Esophagus squamous epithelium (tissue), 4 donors: ENCODE data around the gene CASP14.

Experiments used
- CTCF ChIP-seq, 6 experiments: fragments of 450-650 bp in 4 of 6; fragments of 200-600 bp in 2 of 6; sonication (generic) in 2 of 6; IDR thresholded peaks; one replicate each; pipeline ENCODE4 v1.5.1; 2016 to 2019; ENCODE audit warnings: antibody characterized with exemption in 6 of 6, mild to moderate bottlenecking in 4 of 6, moderate library complexity in 4 of 6
- POLR2A ChIP-seq, 4 donors: fragments of 450-650 bp; IDR thresholded peaks; one replicate each; pipeline ENCODE4 v1.6.1; 2017; ENCODE audit warnings: antibody characterized with exemption in 4 of 4, mild to moderate bottlenecking in 4 of 4, moderate library complexity in 3 of 4

- peak in 1 of 6 experiments; percentile 31 for TF ChIP-seq CTCF (IDR thresholded peaks at IDR 0.05)
- no peak for TF ChIP-seq POLR2A (IDR thresholded peaks at IDR 0.05)
Measured at GRCh38 chr19:15025217-15025616, 24.1 kb upstream of the CASP14 start.
